WTC11 (cell line): ENCODE results near the gene ZNF648.

Experiments
- ELF4 ChIP-seq: sonication (generic); formaldehyde crosslinking; IDR thresholded peaks from 2 replicates; pipeline ENCODE4 v1.8.1; 2022; ENCODE audit warnings: low read depth, mild to moderate bottlenecking, moderate library complexity, missing genetic modification reagents
- FOXK1 ChIP-seq: sonication (generic); formaldehyde crosslinking; IDR thresholded peaks from 2 replicates; pipeline ENCODE4 v1.8.0; 2022; ENCODE audit warnings: mild to moderate bottlenecking, moderate library complexity, missing genetic modification reagents
- GABPB1 ChIP-seq: sonication (generic); formaldehyde crosslinking; IDR thresholded peaks from 2 replicates; pipeline ENCODE4 v1.8.1; 2023; ENCODE audit warnings: mild to moderate bottlenecking, missing genetic modification reagents
- KAT7 ChIP-seq: sonication (generic); formaldehyde crosslinking; IDR thresholded peaks from 2 replicates; pipeline ENCODE4 v1.8.1; 2023; ENCODE audit warnings: missing genetic modification reagents, mild to moderate bottlenecking, borderline replicate concordance
- NFYB ChIP-seq: sonication (generic); formaldehyde crosslinking; conservative IDR thresholded peaks from 2 replicates; pipeline ENCODE4 v1.8.0; 2022; ENCODE audit warnings: low read depth, missing genetic modification reagents
- SMAD4 ChIP-seq: sonication (generic); formaldehyde crosslinking; IDR thresholded peaks from 2 replicates; pipeline ENCODE4 v1.8.0; 2022; ENCODE audit warnings: mild to moderate bottlenecking, missing genetic modification reagents
- TEAD4 ChIP-seq: sonication (generic); formaldehyde crosslinking; IDR thresholded peaks from 2 replicates; pipeline ENCODE4 v1.8.0; 2022; ENCODE audit warnings: mild to moderate bottlenecking, missing genetic modification reagents
- USF1 ChIP-seq: sonication (generic); formaldehyde crosslinking; IDR thresholded peaks from 2 replicates; pipeline ENCODE4 v1.8.0; 2022; ENCODE audit warnings: mild to moderate bottlenecking, missing genetic modification reagents
- TF ChIP-seq, protein P1 (sequence below): sonication (generic); formaldehyde crosslinking; IDR thresholded peaks from 2 replicates; pipeline ENCODE4 v1.8.0; 2022; ENCODE audit warnings: mild to moderate bottlenecking, missing genetic modification reagents
- TF ChIP-seq, protein P2 (sequence below): fragments of 200-600 bp; IDR thresholded peaks from 2 replicates; pipeline ENCODE4 v1.8.0; 2022; ENCODE audit warnings: antibody characterized with exemption
- TF ChIP-seq, protein P3 (sequence below): sonication (generic); formaldehyde crosslinking; IDR thresholded peaks from 2 replicates; pipeline ENCODE4 v1.8.1; 2023; ENCODE audit warnings: mild to moderate bottlenecking, missing genetic modification reagents, moderate library complexity
- TF ChIP-seq, protein P4 (sequence below): sonication (generic); formaldehyde crosslinking; IDR thresholded peaks from 2 replicates; pipeline ENCODE4 v1.8.1; 2022; ENCODE audit warnings: low read depth, mild to moderate bottlenecking, moderate library complexity, missing genetic modification reagents, borderline replicate concordance

DNA sequence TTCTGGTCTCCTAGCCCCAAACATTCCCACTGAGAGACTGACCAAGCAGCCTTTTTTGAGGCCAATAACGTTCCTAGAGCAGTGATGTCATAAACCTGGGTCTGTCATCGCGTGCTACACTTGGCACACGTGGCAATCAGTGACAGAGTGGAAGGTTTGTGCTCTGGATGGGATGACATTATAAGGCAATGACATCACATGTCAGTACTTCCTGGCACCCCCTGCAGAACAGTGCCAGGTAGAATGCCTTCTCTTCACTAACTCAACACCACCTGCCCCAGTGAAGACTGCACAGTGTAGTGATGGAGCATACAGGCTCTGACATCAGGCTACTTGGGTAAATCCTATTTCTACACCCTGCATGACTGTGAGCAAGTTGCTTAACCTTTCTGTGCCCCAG is 5.4 kb upstream of the ZNF648 start:
- TF ChIP-seq, protein P1, sequence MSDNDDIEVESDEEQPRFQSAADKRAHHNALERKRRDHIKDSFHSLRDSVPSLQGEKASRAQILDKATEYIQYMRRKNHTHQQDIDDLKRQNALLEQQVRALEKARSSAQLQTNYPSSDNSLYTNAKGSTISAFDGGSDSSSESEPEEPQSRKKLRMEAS (CRISPR knock-in tag) = no peak
- no peak for TF ChIP-seq TEAD4 (CRISPR knock-in tag)
- TF ChIP-seq, protein P2, sequence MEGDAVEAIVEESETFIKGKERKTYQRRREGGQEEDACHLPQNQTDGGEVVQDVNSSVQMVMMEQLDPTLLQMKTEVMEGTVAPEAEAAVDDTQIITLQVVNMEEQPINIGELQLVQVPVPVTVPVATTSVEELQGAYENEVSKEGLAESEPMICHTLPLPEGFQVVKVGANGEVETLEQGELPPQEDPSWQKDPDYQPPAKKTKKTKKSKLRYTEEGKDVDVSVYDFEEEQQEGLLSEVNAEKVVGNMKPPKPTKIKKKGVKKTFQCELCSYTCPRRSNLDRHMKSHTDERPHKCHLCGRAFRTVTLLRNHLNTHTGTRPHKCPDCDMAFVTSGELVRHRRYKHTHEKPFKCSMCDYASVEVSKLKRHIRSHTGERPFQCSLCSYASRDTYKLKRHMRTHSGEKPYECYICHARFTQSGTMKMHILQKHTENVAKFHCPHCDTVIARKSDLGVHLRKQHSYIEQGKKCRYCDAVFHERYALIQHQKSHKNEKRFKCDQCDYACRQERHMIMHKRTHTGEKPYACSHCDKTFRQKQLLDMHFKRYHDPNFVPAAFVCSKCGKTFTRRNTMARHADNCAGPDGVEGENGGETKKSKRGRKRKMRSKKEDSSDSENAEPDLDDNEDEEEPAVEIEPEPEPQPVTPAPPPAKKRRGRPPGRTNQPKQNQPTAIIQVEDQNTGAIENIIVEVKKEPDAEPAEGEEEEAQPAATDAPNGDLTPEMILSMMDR = no peak
- TF ChIP-seq, protein P3, sequence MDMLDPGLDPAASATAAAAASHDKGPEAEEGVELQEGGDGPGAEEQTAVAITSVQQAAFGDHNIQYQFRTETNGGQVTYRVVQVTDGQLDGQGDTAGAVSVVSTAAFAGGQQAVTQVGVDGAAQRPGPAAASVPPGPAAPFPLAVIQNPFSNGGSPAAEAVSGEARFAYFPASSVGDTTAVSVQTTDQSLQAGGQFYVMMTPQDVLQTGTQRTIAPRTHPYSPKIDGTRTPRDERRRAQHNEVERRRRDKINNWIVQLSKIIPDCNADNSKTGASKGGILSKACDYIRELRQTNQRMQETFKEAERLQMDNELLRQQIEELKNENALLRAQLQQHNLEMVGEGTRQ = no peak
- no peak for TF ChIP-seq USF1 (CRISPR knock-in tag)
- no peak for TF ChIP-seq NFYB (CRISPR knock-in tag)
- TF ChIP-seq FOXK1 (CRISPR knock-in tag) = no peak
- TF ChIP-seq SMAD4 (CRISPR knock-in tag) = no peak
- TF ChIP-seq, protein P4, sequence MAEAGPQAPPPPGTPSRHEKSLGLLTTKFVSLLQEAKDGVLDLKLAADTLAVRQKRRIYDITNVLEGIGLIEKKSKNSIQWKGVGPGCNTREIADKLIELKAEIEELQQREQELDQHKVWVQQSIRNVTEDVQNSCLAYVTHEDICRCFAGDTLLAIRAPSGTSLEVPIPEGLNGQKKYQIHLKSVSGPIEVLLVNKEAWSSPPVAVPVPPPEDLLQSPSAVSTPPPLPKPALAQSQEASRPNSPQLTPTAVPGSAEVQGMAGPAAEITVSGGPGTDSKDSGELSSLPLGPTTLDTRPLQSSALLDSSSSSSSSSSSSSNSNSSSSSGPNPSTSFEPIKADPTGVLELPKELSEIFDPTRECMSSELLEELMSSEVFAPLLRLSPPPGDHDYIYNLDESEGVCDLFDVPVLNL (CRISPR knock-in tag) = no peak
- TF ChIP-seq GABPB1 (CRISPR knock-in tag) = no peak
- TF ChIP-seq KAT7 (CRISPR knock-in tag) = no peak
- no peak for TF ChIP-seq ELF4 (CRISPR knock-in tag)
